Measurements from ENCODE around the gene SNX30.

GRCh38 chr9:112870556-112870955 lies 120.0 kb downstream of the SNX30 start:
- TF ChIP-seq POLR2AphosphoS5 (IDR thresholded peaks at IDR 0.05; ENCODE audit: low read depth, low read length) (no peak), JUND (IDR thresholded peaks at IDR 0.05) (no peak), CTCF (IDR thresholded peaks at IDR 0.05 in 2 of 3, conservative IDR thresholded peaks at IDR 0.05 in 1 of 3; ENCODE audit: borderline replicate concordance in 1 of 3, insufficient read depth in 1 of 3, low read depth in 2 of 3, low read length in 2 of 3) (no peak), POLR2A (IDR thresholded peaks at IDR 0.05; ENCODE audit: borderline replicate concordance, extremely low read depth, insufficient read depth, insufficient read length) (no peak), ZBTB33 (IDR thresholded peaks at IDR 0.05; ENCODE audit: extremely low read depth, insufficient replicate concordance, low read length) (no peak), SP1 (IDR thresholded peaks at IDR 0.05; ENCODE audit: low read depth) (no peak), ZNF274 (IDR thresholded peaks at IDR 0.05; ENCODE audit: low read depth, low read length) (no peak), CEBPB (IDR thresholded peaks at IDR 0.05; ENCODE audit: low read depth) (no peak), YY1 (IDR thresholded peaks at IDR 0.05; ENCODE audit: extremely low read depth, insufficient replicate concordance, low read depth, low read length) (no peak), MAX (IDR thresholded peaks at IDR 0.05) (no peak), RAD21 (IDR thresholded peaks at IDR 0.05; ENCODE audit: low read depth) (no peak), EZH2phosphoT487 (IDR thresholded peaks at IDR 0.05; ENCODE audit: borderline replicate concordance) (no peak)
